Retina (tissue), 1 donor: Measurements from ENCODE around the gene ZNF207.
"Not testable (repeated sequence)": the region's sequence is repeated elsewhere in the genome, so short reads cannot be mapped to it uniquely, and the experiment has no call there.

ENCODE experiments used
- DNase-seq: peaks from one replicate; pipeline ENCODE4 v3.0.0-alpha.2; 2016

The ZNF207 gene

DNA sequence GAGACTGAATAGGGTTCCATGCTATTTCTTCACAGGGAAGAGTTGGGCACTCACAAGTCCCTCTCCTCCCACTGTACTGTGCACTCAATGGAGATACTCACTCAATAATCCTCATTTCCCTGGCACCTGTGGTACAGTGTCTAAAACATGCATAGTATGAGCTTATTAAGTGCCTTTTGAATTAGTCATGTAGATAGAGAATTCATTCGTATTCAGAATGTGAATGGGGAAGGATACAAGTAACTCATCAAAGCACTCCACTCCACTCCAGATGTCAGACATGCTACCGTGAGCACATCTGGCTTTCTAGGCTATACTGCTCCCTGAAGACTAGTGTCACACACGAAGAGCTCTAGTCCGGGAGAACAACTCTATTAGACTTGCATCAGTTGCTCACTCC, 14.3 kb upstream of the ZNF207 start:
- no peak for DNase-seq

DNA sequence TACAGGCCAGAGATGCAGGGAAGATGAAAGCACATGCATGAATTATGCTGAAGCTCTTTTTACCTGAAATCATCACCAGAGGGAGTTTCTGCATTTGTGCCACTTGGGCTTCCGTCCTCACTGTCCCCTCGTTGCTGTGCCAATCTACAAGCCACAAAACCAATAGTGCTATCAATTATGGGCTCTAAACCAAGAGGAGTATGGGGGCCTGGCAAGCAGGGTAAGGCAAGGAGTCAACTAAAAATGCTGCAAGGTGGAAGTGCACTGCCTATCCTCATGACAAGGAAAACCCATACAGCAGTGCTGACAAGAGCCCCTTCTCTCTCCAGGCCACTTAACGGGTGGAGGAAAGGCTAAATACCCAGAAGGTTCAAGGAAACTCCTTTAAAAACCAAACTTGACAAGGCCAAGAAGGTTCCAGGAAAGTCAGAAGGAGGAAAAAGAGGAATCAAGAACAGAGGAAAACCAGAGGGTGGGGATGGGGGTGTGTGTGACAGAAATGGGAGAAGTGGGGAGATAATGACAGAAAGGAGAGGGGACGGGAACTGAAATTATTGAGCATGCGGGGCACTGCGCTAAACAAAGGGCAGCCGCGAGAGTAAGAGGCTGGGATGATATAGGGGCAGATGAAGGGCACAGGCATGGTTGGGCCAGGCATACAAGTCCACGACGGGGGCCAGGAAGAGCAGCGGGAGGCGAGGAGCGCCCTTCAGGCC, 8.7 kb upstream of the ZNF207 start:
- DNase-seq, result peak; percentile 64

DNA sequence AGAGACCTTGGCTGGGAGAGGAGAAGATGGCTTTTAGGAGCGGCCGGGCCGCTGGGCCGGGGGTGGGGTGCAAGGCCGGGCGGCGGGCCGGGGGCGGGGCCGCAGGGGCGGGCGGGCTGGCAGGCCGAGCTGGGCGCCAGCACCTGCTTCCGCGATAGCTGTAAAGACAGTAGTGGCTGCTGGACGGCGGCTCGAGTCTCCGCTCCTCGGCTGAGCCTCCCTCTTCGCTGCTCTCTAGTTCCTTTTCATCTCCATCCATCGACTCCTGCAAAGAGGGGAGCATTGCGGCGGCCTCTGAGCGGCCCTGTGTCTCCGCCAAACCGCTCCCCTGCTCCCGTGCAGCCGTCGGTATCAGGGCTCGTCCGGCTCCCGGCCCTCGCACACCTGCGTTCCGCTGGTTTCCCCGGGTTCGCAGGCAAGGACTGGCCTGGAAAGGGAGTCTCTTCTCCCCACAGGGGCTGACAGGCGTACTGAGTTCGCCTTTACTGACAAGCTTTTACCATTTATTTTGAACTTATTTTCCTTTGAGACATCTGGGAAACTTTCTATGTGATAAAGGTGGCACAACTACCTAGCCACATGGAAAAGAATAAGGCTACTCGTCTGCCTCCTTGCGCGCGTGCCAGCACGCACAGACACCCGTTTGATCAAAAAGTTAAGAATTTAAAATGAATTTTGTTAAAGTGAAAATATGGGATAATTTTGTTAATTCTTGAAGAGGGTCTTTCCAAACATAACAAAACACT, 7.9 kb upstream of the ZNF207 start, which contains the start of gene C17orf75:
C17orf75 (minus strand) TSS at position 317 of the 746 bp plus-strand sequence; CDS start at position 283, 34 bp downstream.
- DNase-seq, result peak; percentile 90

DNA sequence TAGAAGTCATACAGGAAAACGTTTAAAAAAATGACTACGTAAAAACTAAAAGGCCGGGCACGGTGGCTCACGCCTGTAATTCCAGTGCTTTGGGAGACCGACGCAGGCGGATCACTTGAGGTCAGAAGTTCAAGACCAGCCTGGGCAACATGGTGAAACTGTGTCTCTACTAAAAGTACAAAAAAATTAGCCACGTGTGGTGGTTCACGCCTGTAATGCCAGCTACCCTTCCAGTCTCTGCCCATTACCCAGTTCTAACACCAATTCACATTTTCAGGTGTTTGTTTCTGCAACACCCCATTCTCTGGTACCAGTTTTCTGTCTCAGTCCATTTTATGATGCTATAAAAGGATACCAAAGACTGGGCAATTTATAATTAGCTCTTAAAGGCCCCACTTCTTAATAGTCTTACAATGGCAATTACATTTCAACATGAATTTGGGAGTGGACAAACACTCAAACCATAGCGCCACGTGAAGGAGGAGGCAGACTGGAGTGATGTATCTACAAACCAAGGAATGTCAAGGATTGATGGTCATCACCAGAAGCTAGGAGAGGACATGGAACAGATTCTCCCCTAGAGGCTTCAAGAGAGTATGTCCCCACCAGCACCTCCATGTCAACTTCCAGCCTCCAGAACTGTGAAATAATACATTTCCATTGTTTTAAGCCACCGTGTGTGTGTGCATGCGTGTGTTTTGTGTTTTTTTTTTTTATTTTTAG, 7.2 kb upstream of the ZNF207 start:
- DNase-seq, result no peak

- DNase-seq, result no peak
Observed at GRCh38 chr17:32345951-32346600, 3.9 kb upstream of the ZNF207 start.

- DNase-seq, result no peak
Observed at GRCh38 chr17:32348483-32348800, 1.5 kb upstream of the ZNF207 start.

DNA sequence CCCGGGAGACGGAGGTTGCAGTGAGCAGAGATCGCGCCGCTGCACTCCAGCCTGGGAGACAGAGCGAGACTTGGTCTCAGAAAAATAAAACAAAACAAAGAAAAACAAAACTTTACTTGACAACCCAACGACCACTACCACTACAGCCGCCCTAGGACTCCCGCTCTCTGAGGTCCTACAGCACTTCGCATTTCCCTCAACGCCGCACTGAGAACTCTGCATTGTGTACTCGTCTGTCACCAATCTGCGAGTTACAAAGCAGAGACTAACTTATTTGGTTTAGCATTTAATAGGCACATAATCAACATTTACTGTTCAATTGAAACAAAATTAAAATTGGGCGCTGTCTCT, 479 bp upstream of the ZNF207 start:
- DNase-seq, result peak; percentile 73

DNA sequence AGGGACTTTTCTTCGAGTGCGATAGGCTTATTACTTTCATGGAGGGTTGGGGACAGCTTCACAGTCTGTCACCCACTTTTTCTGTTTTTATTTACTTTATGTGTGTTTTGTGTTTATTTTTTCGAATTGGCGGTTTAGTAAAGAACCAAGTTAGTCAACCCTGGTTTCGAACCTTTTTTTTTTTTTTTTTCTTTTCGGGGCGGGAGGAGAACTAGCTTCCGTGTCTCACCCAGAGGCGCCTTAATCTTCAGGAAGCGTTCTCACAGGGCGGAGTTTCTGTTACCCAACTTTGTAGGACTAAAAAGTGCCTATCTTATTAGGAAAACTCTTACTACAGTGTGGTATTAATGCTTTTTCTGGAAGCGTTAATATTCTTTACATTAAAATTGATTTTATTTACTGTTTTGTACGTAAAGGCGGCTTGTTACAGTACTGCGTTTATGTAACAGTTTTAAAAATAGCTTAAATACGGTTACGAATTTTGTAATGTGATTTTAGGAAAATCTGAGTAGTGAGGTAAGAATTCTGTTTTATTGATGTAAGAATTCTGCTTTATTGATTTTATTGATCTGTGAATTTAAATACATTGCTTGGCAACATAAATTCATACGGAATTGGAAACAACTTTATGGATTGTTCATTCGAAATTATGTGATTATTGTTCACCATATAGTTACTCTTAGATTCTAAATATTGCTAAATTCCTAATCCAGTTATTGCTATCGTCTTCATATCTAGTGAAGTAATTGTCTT, 885 bp downstream of the ZNF207 start:
- no peak for DNase-seq

DNA sequence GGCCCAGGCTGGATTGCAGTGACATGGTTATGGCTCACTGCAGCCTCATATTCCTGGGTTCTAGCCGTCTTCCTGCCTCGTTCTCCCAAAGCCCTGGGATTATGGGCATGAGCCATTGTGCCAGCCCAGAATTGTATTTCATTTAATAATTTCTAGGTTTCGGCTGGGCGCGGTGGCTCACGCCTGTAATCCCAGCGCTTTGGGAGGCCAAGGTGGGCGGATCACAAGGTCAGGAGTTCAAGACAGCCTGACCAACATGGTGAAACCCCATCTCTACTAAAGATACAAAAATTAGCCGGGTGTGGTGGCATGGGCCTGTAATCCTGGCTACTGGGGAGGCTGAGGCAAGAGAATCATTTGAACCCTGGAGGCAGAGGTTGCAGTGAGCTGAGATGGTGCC, 2.8 kb downstream of the ZNF207 start:
- DNase-seq, result not testable (repeated sequence)

DNA sequence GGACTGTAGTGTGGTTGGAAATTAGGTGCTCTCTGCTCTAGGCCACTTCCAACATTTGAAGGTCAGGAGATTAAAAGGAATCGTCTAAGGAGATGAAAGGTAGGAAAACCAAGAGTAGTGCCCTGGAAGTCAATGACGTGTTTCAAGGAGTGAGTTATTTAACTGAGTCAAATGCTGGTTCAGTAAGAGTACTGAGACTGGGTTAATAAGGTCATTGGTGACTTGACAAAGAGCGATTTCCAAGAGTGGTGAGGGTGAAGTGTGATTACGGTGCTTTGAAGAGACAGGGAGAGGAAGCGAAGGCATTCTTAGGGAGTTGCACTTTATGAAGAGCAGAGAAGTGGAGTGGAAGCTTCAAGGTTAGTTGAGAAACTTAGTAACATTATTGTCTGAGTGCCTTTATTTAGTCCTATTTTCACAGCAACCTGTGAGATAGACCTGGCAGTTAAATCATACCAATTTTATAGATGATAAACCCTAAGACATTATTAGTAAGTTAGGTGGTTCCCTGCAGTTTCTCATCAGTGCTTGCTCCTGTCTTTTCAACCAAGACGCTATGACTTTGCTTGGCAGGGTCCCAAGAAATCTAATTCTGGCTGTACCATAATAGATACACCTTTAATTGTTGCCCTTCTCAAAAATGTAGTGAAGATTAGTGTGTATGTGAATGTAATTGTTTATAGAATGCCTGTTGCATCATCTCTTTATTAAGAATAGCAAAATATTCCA, 5.9 kb downstream of the ZNF207 start:
- no peak for DNase-seq

DNA sequence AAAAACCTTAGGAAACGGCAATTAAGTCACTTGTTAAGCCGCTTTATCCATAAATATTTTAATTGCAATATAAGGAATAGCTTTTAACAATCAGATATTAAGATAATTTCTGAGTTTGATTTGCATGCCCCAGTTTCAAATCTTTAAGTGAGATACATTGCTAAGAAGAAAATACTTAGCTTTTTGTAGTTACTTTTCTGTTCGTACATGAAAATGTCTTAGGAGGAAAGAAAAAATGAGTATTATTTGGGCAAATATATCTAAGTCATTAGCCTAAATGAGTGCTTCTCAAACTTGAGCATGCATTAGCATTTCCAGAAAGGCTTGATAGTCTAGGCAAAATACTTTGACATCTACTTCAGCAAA, 6.4 kb downstream of the ZNF207 start:
- DNase-seq, result no peak

GRCh38 chr17:32356750-32357149, 6.8 kb downstream of the ZNF207 start:
- no peak for DNase-seq

DNA sequence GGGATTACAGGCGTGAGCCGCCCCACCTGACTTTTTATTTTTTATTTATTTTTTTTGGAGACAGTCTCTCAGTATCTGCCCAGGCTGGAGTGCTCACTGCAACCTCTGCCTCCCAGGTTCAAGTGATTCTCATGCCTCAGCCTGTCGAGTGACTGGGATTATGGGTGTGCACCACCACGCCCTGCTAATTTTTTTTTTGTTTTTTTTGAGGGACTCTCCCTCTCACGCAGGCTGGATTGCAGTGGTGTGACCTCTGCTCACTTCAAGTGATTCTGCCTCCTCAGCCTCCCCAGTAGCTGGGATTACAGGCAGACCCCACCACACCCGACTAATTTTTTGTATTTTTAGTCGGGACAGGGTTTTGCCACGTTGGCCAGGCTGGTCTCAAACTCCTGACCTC, 7.7 kb downstream of the ZNF207 start:
- DNase-seq, result no peak

DNA sequence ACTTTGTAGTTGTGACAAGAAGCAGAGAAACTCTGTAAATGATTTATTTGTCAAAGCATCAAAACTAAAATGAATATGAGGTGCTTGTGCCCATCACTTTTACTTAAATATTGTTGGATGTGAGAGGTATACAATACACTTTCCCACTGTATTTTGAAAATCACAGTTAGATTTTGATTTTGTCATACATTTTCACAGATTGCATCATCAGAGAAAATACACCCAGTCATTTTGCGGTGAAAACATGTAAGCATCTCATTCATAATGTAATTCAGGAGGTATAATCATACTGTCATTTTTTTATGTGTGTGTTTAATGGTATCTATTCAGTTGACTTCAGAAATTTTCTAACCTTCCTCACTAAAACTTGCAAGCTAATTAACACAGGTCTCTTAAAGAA, 11.3 kb downstream of the ZNF207 start:
- no peak for DNase-seq

GRCh38 chr17:32370426-32370825, 20.5 kb downstream of the ZNF207 start:
- no peak for DNase-seq

DNA sequence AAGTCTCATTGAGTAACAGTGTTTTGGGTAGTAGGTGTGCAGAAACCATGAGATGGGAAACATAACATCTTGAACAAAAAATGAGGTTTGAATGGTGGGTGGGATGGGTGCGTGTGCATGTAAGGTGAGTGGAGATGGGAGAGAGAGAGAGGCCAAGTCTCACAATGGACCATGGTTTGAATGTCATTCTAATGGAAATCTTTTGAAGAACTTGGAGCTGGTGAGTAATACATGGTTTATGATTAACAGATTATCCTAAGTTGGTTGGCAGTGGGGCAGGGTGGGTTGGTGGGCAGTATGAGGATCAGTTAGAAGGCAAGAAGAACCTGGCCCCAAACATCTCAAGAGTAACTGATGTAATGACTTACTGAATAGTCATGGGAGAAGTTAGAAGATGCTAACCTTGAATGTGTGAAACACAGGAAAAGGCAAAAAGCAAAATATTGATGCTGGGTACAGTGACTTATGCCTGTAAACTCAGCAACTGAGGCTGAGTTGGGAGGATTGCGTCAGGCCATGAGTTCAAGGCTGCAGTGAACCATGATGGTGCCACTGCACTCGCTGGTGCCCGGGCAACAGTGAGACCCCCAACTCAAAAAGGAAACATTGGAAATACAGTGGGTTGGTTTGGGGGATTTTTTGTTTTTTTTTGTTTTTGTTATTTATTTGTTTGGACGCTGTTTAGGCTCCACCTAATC, 32.7 kb downstream of the ZNF207 start:
- DNase-seq, result no peak

GRCh38 chr17:32383926-32384434, 34.0 kb downstream of the ZNF207 start:
- no peak for DNase-seq

- no peak for DNase-seq
Observed at GRCh38 chr17:32385121-32385520, 35.2 kb downstream of the ZNF207 start.

DNA sequence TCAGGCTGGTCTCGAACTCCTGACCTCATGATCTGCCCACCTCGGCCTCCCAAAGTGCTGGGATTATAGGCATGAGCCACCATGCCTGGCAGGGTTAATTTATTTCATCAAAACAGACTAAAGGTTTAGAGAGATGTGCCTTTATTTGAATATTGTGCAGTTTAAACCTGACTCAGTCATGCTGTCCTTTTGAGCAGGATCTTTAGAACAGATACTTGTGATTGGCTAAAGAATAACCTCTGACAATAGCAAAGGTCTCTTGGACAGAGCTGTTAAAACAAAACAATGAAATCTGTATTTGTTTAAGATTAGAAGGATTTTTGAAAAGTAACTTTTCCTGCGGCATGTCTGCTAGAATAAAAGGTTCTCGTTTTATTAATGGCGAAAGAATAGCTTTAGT, 36.0 kb downstream of the ZNF207 start:
- no peak for DNase-seq

DNA sequence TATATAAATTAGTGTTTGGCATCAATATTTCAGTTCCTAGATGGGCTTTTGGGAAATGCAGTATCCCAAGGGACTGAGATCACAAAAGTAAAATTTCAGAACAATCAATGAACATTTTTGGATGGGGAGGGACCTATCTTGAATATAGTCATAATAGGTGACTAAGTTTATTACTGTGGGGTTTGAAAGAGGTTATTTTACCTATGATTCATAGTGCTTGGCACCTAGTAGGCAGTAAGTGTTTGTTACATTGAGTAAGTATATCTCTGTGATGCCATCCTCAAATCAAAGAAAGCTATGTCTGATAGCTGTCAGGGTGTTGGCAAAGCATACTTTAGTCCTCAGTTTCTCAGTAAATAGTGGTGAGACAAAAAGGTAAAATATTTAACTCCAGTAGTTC, 36.9 kb downstream of the ZNF207 start:
- no peak for DNase-seq

DNA sequence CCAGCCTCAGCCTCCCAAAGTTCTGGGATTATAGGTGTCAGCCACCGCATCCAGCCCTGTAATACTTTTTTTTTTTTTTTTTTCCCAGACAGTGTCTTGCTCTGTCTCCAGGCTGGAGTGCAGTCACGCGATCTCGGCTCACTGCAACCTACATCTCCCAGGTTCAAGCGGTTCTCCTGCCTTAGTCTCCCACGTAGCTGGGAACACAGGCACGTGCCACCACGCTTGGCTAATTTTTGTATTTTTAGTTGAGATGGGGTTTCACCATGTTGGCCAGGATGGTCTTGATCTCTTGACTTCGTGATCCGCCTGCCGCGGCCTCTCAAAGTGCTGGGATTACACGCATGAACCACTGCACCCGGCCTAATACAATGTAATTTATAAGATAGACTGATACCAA, 38.2 kb downstream of the ZNF207 start:
- not testable (repeated sequence) for DNase-seq
